Activated CD8-positive, alpha-beta T cell treated with anti-CD3 and anti-CD28 coated beads for 36 hours (primary cell): ENCODE results near the gene GALNS. TPM values are rescaled to one million over a fixed set of nuclear protein-coding genes. Genes with fewer than 3 reads are reported as not detected.
A peak's percentile ranks its signal among the peaks of the same experiment; 100 is the strongest.

Experiments
- ATAC-seq: fragments of 200-7000 bp; cut with Tn5 transposase; one replicate; pipeline ENCODE4 v1.10.0; 2021; ENCODE audit warnings: mild to moderate bottlenecking, moderate library complexity
- CTCF ChIA-PET: fragments of 350-600 bp; sonication (Branson Sonifier 250); formaldehyde crosslinking; loops from one replicate; lab custom pipeline; 2021; ENCODE audit warnings: antibody characterized with exemption; lab: Charles Lee
- POLR2A ChIA-PET: fragments of 350-600 bp; sonication (Branson Sonifier 250); formaldehyde crosslinking; loops from one replicate; lab custom pipeline; 2021; ENCODE audit warnings: antibody characterized with exemption; lab: Charles Lee
- DNase-seq: peaks from one replicate; pipeline ENCODE4 v3.0.0-alpha.2; 2020
- H3K27ac Mint-ChIP-seq: one replicate; pipeline ENCODE4 v1.8.0; 2021; ENCODE audit warnings: mild to moderate bottlenecking, mixed read lengths
- H3K27me3 Mint-ChIP-seq: one replicate; pipeline ENCODE4 v1.8.0; 2021; ENCODE audit warnings: mixed read lengths
- H3K36me3 Mint-ChIP-seq: one replicate; pipeline ENCODE4 v1.8.0; 2021; ENCODE audit warnings: low read depth, mixed read lengths
- H3K4me1 Mint-ChIP-seq: one replicate; pipeline ENCODE4 v1.8.0; 2021; ENCODE audit warnings: low read depth, mixed read lengths
- H3K4me3 Mint-ChIP-seq: one replicate; pipeline ENCODE4 v1.8.0; 2021; ENCODE audit warnings: mild to moderate bottlenecking, moderate library complexity, mixed read lengths
- H3K9me3 Mint-ChIP-seq: one replicate; pipeline ENCODE4 v1.8.0; 2021; ENCODE audit warnings: mixed read lengths
- CTCF ChIP-seq: fragments of 200-600 bp; IDR thresholded peaks from one replicate; pipeline ENCODE4 v1.8.0; 2022; ENCODE audit warnings: antibody characterized with exemption, mild to moderate bottlenecking
- intact Hi-C: fragments of 100-400 bp; cut with micrococcal nuclease; formaldehyde crosslinking; loops from one replicate; pipeline ENCODE4 v1.10.0; 2022
- total RNA-seq, 2 experiments: library from RNA; stranded (reverse); gene quantifications; one replicate each; pipeline ENCODE4 v1.2.3, GENCODE V29; 2021

Gene GALNS
- total RNA-seq, 2 experiments from 2014 or later, result 24.5 to 25.4 TPM

GRCh38 chr16:88784074-88784855 lies 72.5 kb downstream of the GALNS start:
- ATAC-seq (no peak), DNase-seq (peak; percentile 63)
- peak; percentile 61 for TF ChIP-seq CTCF
- ChIA-PET CTCF (interaction anchor here (0.8 to 6.5 kb wide), 5 partner anchors 8 to 82 kb away, joined by 3 to 37 read pairs (median 4); no protein-coding TSS in a partner anchor), POLR2A (interaction anchor here (1.0 to 6.7 kb wide), 6 partner anchors 15 to 155 kb away, joined by 3 to 81 read pairs (median 24); partner anchors contain the start of genes APRT and CDT1)
- Mint-ChIP-seq H3K27ac (peak overlapping the region; percentile 83), H3K27me3 (no peaks in the 10 kb centered on the region), H3K4me3 (peak overlapping the region; percentile 68), H3K9me3 (no peaks in the 10 kb centered on the region), H3K4me1 (peaks cover 42% of the 10 kb centered on the region), H3K36me3 (no peaks in the 10 kb centered on the region)
- intact Hi-C loops, result loop anchor here (5.0 kb wide), 1 partner anchor 42 kb away; no protein-coding TSS in a partner anchor

GRCh38 chr16:88783391-88784073 lies 73.2 kb downstream of the GALNS start:
- intact Hi-C loops, result loop anchor here (5.0 kb wide), 1 partner anchor 41 kb away; no protein-coding TSS in a partner anchor
- CTCF ChIA-PET, result interaction anchor here (0.7 to 6.5 kb wide), 7 partner anchors 16 to 581 kb away, joined by 3 to 37 read pairs (median 3); no protein-coding TSS in a partner anchor
- no peaks in the 10 kb centered on the region for H3K27me3 Mint-ChIP-seq
- ATAC-seq (no peak), DNase-seq (no peak)
- H3K9me3 Mint-ChIP-seq, result no peaks in the 10 kb centered on the region
- H3K4me3 Mint-ChIP-seq, result peak overlapping the region; percentile 68
- H3K4me1 Mint-ChIP-seq, result peaks cover 43% of the 10 kb centered on the region
- no peak for TF ChIP-seq CTCF
- H3K27ac Mint-ChIP-seq, result peak overlapping the region; percentile 79
- no peaks in the 10 kb centered on the region for H3K36me3 Mint-ChIP-seq
- POLR2A ChIA-PET, result interaction anchor here (1.0 to 6.7 kb wide), 7 partner anchors 13 to 156 kb away, joined by 3 to 81 read pairs (median 5); partner anchors contain the start of genes APRT and CDT1

GRCh38 chr16:88782454-88783390 lies 74.0 kb downstream of the GALNS start:
- Mint-ChIP-seq H3K4me3 (peak overlapping the region; percentile 68), H3K27ac (peak overlapping the region; percentile 79), H3K4me1 (peaks cover 43% of the 10 kb centered on the region), H3K36me3 (no peaks in the 10 kb centered on the region), H3K9me3 (no peaks in the 10 kb centered on the region), H3K27me3 (no peaks in the 10 kb centered on the region)
- intact Hi-C loops, result loop anchor here (5.0 kb wide), 1 partner anchor 40 kb away; no protein-coding TSS in a partner anchor
- TF ChIP-seq CTCF, result no peak
- ATAC-seq, result peak; percentile 69
- peak; percentile 89 for DNase-seq
- ChIA-PET POLR2A (interaction anchor here (0.6 to 6.7 kb wide), 12 partner anchors 10 to 760 kb away, joined by 3 to 81 read pairs (median 4); partner anchors contain the start of genes APRT, CDT1, CTU2 and IL17C), CTCF (interaction anchor here (0.7 to 6.5 kb wide), 14 partner anchors 9 to 582 kb away, joined by 3 to 37 read pairs (median 4); partner anchors contain the start of gene TRAPPC2L)
